H7 (cell line): ENCODE results near the gene DNMT3L. TPM values are rescaled to one million over a fixed set of nuclear protein-coding genes. Genes with fewer than 3 reads are reported as not detected.

Experiments used
- DNase-seq: peaks from one replicate; pipeline ENCODE4 v3.0.0; 2012
- H3K27me3 ChIP-seq: 2 replicates; pipeline ENCODE4 v1.6.0; 2011; ENCODE audit warnings: mild to moderate bottlenecking, low read length; ENCODE audit not compliant: control insufficient read depth, insufficient read depth
- H3K36me3 ChIP-seq: replicated peaks from 2 replicates; pipeline ENCODE4 v1.5.1; 2011; ENCODE audit warnings: low read length; ENCODE audit not compliant: control insufficient read depth, insufficient read depth
- H3K4me3 ChIP-seq: 2 replicates; pipeline ENCODE4 v1.5.1; 2011; ENCODE audit warnings: low read depth, mild to moderate bottlenecking, control low read depth, low read length, moderate library complexity; ENCODE audit not compliant: insufficient read depth
- total RNA-seq: library from RNA; depleted of rRNA; stranded (reverse); fragments of >200 nt; shearing (Covaris generic); gene quantifications from 2 replicates; pipeline ENCODE4 v1.2.3, GENCODE V29; 2014

Gene DNMT3L
- total RNA-seq, 1 experiment from 2014 or later, result 8.2 TPM

- DNase-seq, result no peak
- no peaks in the 10 kb centered on the region for H3K36me3 ChIP-seq
- no peaks in the 10 kb centered on the region for H3K27me3 ChIP-seq
- peak overlapping the region; percentile 71 for H3K4me3 ChIP-seq
Measured at GRCh38 chr21:44299085-44299457, 37.4 kb upstream of the DNMT3L start.

DNA sequence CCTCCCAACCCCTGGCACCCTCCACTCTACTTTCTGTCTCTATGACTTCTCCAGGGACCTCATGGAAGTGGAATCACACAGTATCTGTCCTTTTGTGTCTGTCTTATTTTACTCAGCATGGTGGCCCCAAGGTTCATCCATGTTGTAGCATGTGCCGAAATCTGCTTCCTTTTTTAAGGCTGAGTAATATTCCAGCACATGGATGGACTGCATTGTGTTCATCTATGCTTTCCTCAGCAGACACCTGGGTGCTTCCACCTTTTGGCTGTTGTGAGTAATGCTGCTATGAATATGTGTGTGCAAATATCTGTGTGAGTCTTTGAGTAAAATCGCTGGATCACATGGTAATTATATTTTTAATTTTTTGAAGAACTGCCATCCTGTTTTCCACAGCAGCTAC lies 36.6 kb upstream of the DNMT3L start:
- Histone ChIP-seq H3K27me3 (no peaks in the 10 kb centered on the region), H3K36me3 (no peaks in the 10 kb centered on the region), H3K4me3 (no peak overlapping the region)
- DNase-seq, result no peak

GRCh38 chr21:44297525-44298290 lies 36.0 kb upstream of the DNMT3L start:
- peak; percentile 98 for DNase-seq
- no peaks in the 10 kb centered on the region for H3K36me3 ChIP-seq
- no peak overlapping the region for H3K4me3 ChIP-seq
- no peaks in the 10 kb centered on the region for H3K27me3 ChIP-seq

- no peak for DNase-seq
- Histone ChIP-seq H3K27me3 (no peaks in the 10 kb centered on the region), H3K36me3 (no peaks in the 10 kb centered on the region), H3K4me3 (no peak overlapping the region)
Measured at GRCh38 chr21:44296916-44297315, 35.2 kb upstream of the DNMT3L start.

- Histone ChIP-seq H3K4me3 (no peak overlapping the region), H3K36me3 (no peaks in the 10 kb centered on the region), H3K27me3 (no peaks in the 10 kb centered on the region)
- no peak for DNase-seq
Measured at GRCh38 chr21:44296103-44296519, 34.4 kb upstream of the DNMT3L start.

- Histone ChIP-seq H3K4me3 (no peak overlapping the region), H3K27me3 (no peaks in the 10 kb centered on the region), H3K36me3 (no peaks in the 10 kb centered on the region)
- DNase-seq, result no peak
Measured at GRCh38 chr21:44295646-44296045, 33.9 kb upstream of the DNMT3L start.

DNA sequence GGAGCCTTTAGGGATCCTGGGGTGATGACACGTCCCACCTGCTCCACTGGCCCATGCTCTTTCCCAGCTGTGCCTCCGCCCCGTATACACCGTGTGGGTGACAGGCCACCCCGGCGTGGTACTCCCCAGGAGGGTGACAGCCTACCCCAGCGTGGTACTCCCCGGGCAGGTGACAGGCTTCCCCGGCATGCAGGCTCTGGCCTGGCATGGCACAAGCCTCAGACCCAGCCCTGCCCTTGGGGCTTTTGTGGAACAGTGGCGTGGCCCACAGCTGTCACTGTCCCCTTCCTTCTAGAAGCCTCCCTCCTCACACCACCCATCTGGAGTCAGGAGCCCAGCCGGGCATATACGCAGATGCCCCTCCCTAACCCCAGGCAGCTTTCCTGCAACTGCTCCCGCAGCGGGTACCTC lies 33.5 kb upstream of the DNMT3L start:
- Histone ChIP-seq H3K36me3 (no peaks in the 10 kb centered on the region), H3K27me3 (no peaks in the 10 kb centered on the region), H3K4me3 (no peak overlapping the region)
- no peak for DNase-seq

GRCh38 chr21:44294391-44295162 lies 32.9 kb upstream of the DNMT3L start:
- no peak for DNase-seq
- no peaks in the 10 kb centered on the region for H3K36me3 ChIP-seq
- H3K27me3 ChIP-seq, result no peaks in the 10 kb centered on the region
- H3K4me3 ChIP-seq, result no peak overlapping the region

GRCh38 chr21:44293551-44294231 lies 32.0 kb upstream of the DNMT3L start:
- DNase-seq, result no peak
- H3K27me3 ChIP-seq, result no peaks in the 10 kb centered on the region
- H3K36me3 ChIP-seq, result no peaks in the 10 kb centered on the region
- no peak overlapping the region for H3K4me3 ChIP-seq

DNA sequence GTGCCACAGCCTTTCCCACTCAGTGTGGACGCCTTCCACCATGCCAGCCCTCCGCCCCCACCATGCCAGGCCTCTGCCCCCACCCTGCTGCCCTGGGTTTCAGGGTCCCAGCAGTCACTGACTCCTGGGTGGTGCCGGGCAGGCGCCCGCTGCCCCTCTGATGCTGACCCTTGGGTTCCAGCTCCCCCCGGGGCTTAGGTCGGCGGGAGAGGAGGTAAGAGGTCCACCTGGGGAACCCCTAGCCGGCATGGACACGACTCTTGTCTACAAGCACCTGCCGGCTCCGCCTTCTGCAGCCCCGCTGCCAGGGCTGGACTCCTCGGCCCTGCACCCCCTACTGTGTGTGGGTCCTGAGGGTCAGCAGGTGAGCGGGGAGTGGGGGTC lies 31.1 kb upstream of the DNMT3L start:
- no peak overlapping the region for H3K4me3 ChIP-seq
- no peak for DNase-seq
- H3K27me3 ChIP-seq, result no peaks in the 10 kb centered on the region
- H3K36me3 ChIP-seq, result no peaks in the 10 kb centered on the region

- Histone ChIP-seq H3K27me3 (no peaks in the 10 kb centered on the region), H3K36me3 (no peaks in the 10 kb centered on the region), H3K4me3 (no peak overlapping the region)
- DNase-seq, result peak; percentile 96
Measured at GRCh38 chr21:44291936-44292811, 30.5 kb upstream of the DNMT3L start.

GRCh38 chr21:44291078-44291935 lies 29.6 kb upstream of the DNMT3L start:
- Histone ChIP-seq H3K36me3 (no peaks in the 10 kb centered on the region), H3K27me3 (peaks cover under 1% of the 10 kb centered on the region; the same call in 1 of the 2 replicates), H3K4me3 (no peak overlapping the region)
- no peak for DNase-seq

DNA sequence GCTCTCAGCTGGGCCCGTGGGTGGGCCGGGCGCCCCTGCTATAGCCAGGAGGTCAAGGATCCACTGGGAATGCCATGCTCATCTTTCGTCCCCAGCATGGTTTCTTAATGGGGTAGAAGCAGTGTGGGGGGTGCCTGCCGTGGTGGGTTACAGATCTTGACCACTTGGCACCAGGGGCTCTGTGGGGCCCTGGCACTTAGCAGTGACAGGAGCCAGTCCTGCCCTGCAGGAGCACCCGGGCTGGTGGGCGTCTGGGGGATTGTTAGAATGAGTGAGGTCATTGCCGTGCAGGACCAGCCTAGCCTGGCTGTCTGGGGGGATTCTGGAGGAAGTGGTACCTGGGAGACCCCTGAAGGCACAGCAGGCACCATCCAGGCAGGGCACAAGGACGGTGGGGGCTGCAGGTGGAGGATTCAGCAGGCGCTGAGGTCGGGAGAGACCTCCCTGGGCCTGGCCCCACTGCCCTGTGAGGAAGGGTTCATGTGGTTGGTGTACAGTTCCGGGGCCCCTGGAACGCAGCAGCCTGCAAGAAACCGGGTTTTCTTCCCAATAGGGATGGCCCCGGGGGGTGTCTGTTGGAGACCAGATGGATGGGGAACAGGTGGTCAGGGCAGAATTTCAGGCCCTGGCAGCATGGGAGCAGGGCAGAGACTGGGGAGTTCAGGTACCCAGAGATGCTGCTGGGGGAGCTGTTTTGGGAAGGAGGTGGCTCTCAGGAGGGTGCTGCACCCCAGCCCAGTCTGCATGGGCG lies 28.8 kb upstream of the DNMT3L start:
- no peaks in the 10 kb centered on the region for H3K36me3 ChIP-seq
- no peak for DNase-seq

More for the DNA sequence above, 28.8 kb upstream of the DNMT3L start:
- H3K4me3 ChIP-seq, result no peak overlapping the region
- H3K27me3 ChIP-seq, result peaks cover 3% of the 10 kb centered on the region; the same call in 1 of the 2 replicates
